ENCODE results near the gene NLN.
"Not testable (repeated sequence)": the region's sequence is repeated elsewhere in the genome, so short reads cannot be mapped to it uniquely, and the experiment has no call there.

Gene NLN

GRCh38 chr5:65721720-65722574 lies at the start of gene NLN, which contains the start of gene SGTB:
NLN (plus strand) TSS chr5:65722205; CDS start chr5:65722374, 169 bp downstream.
SGTB (minus strand) TSS chr5:65722109; CDS start chr5:65720807, 1,302 bp downstream.
- DNase-seq (ENCODE audit: low spot score), result peak; percentile 85

GRCh38 chr5:65672796-65673195 lies 49.2 kb upstream of the NLN start:
- no peak for DNase-seq (ENCODE audit: low spot score)

GRCh38 chr5:65674749-65675148 lies 47.3 kb upstream of the NLN start:
- DNase-seq (ENCODE audit: low spot score), result no peak

DNA sequence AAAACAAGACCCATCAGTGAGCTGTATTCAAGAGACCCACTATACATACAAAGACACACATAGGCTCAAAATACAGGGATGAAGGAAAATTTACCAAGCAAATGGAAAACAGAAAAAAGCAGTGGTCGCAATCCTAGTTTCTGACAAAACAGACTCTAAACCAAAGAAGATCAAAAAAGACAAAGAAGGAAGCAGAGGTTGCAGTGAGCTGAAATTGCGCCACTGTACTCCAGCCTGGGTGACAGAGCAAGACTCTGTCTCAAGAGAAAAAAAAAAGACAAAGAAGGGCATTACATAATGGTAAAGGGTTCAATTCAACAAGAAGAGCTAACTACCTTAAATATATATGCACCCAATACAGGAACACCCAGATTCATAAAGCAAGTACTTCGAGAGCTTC lies 45.9 kb upstream of the NLN start:
- not testable (repeated sequence) for DNase-seq (ENCODE audit: low spot score)

- DNase-seq (ENCODE audit: low spot score), result no peak
Measured at GRCh38 chr5:65682148-65682547, 39.9 kb upstream of the NLN start.

DNA sequence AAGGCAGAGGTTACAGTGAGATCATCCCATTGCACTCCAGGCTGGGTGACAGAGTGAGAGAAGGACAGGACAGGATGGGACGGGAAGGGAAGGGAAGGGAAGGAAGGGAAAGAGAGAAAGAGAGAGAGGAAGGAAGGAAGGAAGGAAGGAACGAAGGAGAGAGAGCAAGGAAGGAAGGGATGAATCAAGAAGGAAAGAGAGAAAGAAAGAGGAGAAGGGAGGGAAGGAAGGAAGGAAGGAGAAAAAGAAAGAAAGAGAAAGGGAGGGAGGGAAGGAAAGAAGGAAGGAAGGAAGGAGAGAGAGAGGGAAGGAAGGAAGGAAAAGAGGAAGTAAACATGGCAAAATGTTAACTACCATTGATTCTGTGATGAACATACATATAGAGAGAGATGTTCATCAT lies 28.9 kb upstream of the NLN start:
- no peak for DNase-seq (ENCODE audit: low spot score)

DNA sequence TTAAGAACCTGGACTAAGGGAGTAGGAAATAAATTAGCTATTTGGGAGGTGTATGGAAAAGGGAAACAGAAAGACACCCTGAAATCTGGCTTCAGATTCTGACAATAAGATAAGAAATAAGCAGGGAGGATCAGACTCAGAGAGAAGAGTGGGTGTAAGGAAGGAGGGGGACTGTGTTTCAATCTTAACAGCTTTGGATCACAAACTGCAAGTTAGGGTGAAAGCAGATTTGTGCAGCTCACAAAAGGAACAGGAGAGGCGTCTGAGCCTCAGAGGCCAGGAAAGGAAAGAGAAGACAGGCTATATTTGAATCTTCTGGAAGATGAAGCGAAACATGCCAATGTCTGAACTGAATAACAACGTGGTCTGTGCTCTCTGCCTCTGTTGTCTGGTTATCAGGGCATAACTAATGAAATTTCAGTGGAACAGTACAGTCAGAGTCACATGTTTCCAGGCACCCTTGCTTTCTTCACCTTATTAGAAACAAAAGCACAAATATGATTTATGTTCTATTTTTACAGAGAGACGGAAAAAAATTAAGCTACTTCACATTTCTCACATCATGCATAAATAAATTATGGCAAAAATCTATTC lies 26.7 kb upstream of the NLN start:
- DNase-seq (ENCODE audit: low spot score), result no peak

DNA sequence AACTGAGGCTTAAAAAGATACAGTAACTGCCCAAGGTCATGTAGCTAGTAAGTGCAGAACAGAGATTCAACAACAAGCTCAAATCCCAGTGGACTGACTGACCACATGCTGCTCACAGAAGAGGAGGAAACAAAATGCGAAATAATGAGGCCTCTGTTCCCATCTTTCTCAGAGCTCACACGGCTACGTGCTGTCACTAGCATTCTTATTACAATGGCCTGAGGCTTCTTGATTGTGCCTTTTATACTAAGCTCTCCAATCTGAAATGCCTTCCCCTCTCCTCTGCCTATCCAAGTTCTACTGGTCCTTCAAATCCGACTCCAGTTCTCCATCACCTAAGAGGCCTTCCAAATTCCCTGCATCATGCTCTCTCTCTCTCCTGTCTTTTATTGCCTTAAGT lies 26.1 kb upstream of the NLN start:
- DNase-seq (ENCODE audit: low spot score), result no peak

- DNase-seq (ENCODE audit: low spot score), result no peak
Measured at GRCh38 chr5:65696892-65697291, 25.1 kb upstream of the NLN start.

- DNase-seq (ENCODE audit: low spot score), result no peak
Measured at GRCh38 chr5:65699338-65699737, 22.7 kb upstream of the NLN start.

DNA sequence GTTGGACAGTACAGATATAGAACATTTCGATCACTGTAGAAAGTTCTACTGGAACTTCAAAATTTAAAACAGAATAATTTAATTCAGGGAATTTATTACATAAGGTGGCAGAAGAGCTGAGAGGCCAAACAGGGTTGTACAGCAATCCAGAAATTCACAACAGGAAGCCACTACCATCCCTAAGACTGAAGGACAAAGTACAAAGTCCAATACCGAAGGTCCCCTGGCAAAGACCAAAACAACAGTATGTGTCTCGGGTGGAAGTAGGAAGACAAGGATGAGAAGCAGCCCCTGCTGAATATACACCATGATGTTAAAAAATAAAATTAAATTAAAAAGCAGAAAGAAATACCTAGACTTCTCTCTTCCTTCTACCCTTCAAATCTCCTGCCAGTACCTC lies 20.0 kb upstream of the NLN start:
- DNase-seq (ENCODE audit: low spot score), result no peak

DNA sequence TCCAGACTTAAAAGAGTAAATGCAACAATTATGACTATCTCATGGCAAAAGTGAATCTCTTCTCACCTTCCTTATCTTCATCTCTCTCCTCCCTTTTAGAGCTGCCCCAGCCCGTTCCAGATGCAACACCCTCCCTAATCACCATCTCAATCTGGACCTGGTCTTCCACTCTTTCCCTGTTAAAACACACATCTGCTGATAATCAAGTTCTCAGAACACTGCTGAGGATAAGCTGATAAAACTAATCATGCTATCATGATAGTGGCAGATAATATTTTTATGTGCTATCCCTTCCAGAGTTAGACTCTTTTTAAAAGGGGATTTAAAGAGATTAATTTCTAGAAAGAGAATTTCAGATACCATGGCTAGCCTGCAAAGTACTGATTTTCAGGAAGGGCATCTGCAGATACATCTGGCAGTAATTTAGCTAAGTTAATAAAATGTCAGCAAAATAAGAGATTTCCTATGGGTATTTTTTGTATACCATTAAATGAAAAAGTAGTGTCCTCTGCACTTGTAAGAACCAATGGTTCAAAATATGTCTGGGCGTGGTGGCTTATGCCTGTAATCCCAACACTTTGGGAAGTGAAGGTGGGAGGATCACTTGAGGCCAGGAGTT lies 17.3 kb upstream of the NLN start:
- no peak for DNase-seq (ENCODE audit: low spot score)

DNA sequence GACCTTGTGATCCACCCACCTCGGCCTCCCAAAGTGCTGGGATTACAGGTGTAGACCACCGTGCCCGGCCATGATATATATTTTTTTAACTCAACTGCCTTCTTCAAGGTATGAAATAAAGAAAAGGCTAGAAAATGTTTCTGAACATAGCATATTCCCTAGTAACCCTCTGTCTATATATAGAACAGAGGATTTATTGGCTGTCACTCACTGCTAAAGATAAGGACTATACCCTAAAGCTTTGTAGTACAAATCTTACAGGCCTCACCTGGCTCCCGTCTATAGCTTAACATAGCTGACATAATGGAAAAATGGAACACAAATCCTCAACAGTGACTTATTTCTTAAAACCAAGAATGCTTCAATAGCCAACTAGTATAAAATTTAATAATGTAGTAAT lies 14.3 kb upstream of the NLN start:
- no peak for DNase-seq (ENCODE audit: low spot score)

- DNase-seq (ENCODE audit: low spot score), result no peak
Measured at GRCh38 chr5:65708145-65708544, 13.9 kb upstream of the NLN start.

DNA sequence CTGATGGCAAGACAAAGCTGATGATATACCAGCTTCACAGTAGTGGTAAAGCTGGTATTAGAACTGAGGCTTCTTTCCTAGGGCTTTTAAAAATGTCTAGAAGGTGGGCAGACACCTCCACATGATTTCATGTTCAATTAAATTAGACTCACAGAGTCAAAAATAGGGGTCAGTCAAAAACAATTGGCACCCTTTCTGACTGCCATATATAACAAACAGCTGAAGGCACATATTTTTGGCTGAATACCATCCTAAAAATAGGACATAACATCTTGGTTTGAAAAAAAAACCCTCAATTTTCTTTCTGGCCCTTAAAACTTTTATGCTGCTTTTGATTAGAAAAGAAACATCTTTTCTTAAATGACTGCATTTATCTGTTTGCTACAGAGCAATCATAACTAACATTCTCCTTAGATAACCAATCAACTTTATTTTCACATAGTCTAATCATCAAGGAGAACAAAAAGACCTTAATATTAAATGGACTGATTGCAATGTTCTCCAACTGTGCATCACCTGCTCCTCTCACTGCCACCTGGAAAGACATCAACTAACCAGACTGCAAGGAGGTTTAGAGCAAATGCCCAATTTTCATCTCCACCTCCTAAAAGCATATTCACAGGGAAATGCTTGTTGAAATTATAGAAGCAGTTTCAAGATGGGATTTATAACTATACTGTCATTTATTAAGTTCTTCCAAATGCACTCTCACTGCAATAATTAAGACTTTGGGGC lies 3.3 kb upstream of the NLN start:
- DNase-seq (ENCODE audit: low spot score), result no peak

DNA sequence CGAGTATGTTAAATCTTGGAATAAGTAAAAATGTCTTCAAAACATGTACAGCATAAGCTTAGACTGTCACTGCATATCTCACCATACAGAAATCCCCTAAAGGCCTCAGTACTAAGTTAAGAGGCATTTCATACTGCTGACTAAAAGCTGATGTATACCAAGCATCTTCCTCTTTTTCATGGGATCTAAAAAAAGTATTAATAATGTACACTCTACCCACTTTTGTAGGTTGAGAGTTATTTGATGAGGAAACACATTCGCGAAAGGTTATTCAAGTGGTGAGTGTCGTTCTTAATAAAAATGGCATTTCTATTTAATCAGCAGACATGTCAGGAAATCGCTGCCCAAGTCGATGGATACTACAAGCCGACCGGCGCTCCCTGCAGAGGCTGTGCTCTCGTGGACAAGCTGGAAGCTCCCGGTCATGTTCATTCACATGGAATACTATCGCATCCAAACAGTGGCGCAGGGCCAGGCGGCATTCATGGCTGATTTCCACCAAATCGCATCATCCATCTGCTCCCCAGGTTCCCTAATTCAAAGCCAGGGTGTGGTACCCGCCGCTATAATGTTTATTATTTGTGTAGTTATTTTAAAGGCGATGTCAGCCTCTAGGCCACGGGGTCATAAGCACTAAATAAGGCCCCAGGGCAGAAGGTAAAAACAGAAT lies 820 bp upstream of the NLN start:
- peak; percentile 51 for DNase-seq (ENCODE audit: low spot score)

DNA sequence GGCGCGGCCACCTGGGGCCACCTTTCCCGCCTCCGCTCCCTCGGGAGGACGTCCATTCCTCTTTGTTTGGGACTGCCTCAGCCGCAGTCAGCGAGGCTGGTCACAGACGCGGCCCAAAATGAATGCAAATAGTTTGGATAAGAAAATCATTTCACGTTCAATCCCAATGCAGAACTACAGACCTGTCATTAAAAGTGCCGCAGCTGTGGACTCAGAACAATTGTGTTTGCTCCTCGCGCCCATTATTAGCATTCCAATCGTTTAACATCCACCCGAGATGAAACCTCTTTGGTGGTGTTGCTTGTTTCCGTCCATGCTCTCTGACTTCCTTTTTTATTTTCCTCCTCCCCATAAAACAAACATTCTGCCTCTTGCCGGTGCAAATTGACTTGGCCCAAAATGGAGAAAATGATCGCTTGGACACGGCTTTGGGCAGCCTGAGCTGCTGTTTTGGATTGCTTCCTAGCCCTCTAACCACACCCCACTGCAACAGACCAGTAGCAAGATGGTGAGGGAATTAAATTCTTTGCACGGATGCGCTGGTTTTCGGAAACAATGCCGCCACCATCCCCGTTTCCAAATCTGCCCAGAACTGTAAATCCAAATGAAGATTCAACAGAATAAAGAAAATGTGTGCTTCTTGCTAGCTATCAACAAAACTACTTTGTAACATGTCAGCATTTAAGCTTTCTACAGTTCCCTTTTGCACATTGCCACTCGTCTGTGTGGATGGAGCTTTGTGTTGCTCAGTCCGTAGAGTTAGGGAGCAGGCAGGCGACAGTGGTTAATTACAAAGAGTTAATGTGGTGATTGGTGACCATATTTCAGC lies 784 bp downstream of the NLN start:
- DNase-seq (ENCODE audit: low spot score), result peak; percentile 59

GRCh38 chr5:65727491-65728156 lies 5.6 kb downstream of the NLN start:
- DNase-seq (ENCODE audit: low spot score), result no peak

- no peak for DNase-seq (ENCODE audit: low spot score)
Measured at GRCh38 chr5:65728218-65728617, 6.2 kb downstream of the NLN start.

DNA sequence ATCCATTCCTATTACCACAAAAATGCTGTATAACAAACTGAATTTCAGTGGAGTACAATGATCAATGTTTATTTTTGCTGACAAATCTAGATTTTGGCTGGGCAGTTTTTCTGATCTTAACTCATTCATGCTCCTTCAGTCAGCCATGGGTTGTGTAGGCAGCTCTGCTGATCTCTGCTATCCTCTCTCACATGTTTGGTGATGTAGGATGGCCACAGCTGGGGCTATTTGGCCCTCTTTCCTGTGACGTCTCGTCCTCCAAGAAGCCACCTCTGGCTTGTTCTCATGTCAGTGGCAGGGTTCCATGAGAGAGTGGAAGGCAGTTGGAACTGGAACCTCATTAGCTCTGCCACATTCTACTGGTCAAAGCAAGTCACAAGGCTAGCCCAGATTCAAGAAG lies 8.9 kb downstream of the NLN start:
- DNase-seq (ENCODE audit: low spot score), result no peak

Measured in NAMALWA (cell line).